Activated naive CD4-positive, alpha-beta T cell treated with anti-CD3 and anti-CD28 coated beads for 36 hours (primary cell): ENCODE measurements around the gene LRP6. TPM values are rescaled to one million over a fixed set of nuclear protein-coding genes. Genes with fewer than 3 reads are reported as not detected.

Experiments used
- CTCF ChIA-PET: fragments of 350-600 bp; sonication (Branson Sonifier 250); formaldehyde crosslinking; loops from one replicate; lab custom pipeline; 2021; ENCODE audit warnings: antibody characterized with exemption; lab: Charles Lee
- DNase-seq: peaks from one replicate; pipeline ENCODE4 v3.0.0-alpha.2; 2020
- H3K27ac Mint-ChIP-seq: one replicate; pipeline ENCODE4 v1.8.0; 2021; ENCODE audit warnings: mild to moderate bottlenecking, mixed read lengths
- H3K27me3 Mint-ChIP-seq: one replicate; pipeline ENCODE4 v1.8.0; 2021; ENCODE audit warnings: low read depth, mixed read lengths
- H3K36me3 Mint-ChIP-seq: one replicate; pipeline ENCODE4 v1.8.0; 2021; ENCODE audit warnings: low read depth, mixed read lengths
- H3K4me1 Mint-ChIP-seq: one replicate; pipeline ENCODE4 v1.8.0; 2021; ENCODE audit warnings: low read depth, mixed read lengths
- H3K4me3 Mint-ChIP-seq: one replicate; pipeline ENCODE4 v1.8.0; 2021; ENCODE audit warnings: mild to moderate bottlenecking, moderate library complexity, mixed read lengths
- H3K9me3 Mint-ChIP-seq: one replicate; pipeline ENCODE4 v1.8.0; 2021; ENCODE audit warnings: mixed read lengths
- intact Hi-C: fragments of 100-400 bp; cut with micrococcal nuclease; formaldehyde crosslinking; loops from one replicate; pipeline ENCODE4 v1.15.1; 2023
- total RNA-seq, 2 experiments: library from RNA; stranded (reverse); gene quantifications; one replicate each; pipeline ENCODE4 v1.2.3, GENCODE V29; 2021

LRP6 gene
- total RNA-seq, 2 experiments from 2014 or later: 3.9 to 4.1 TPM

- no peaks in the 10 kb centered on the region for H3K27me3 Mint-ChIP-seq
- CTCF ChIA-PET: no interaction called here
- intact Hi-C loops: no loop called here
- H3K4me1 Mint-ChIP-seq: peaks cover 13% of the 10 kb centered on the region
- no peak overlapping the region for H3K4me3 Mint-ChIP-seq
- no peak overlapping the region for H3K27ac Mint-ChIP-seq
- no peak for DNase-seq
- H3K9me3 Mint-ChIP-seq: no peaks in the 10 kb centered on the region
- no peaks in the 10 kb centered on the region for H3K36me3 Mint-ChIP-seq
Measured at GRCh38 chr12:12209043-12209442, 57.8 kb downstream of the LRP6 start.

- Mint-ChIP-seq H3K27ac (no peak overlapping the region), H3K4me1 (peaks cover 13% of the 10 kb centered on the region), H3K9me3 (no peaks in the 10 kb centered on the region), H3K27me3 (no peaks in the 10 kb centered on the region), H3K4me3 (no peak overlapping the region), H3K36me3 (peaks cover 2% of the 10 kb centered on the region)
- DNase-seq: no peak
- CTCF ChIA-PET: interaction anchor here (0.6 kb wide), 1 partner anchor 674 kb away, joined by 3 read pairs; no protein-coding TSS in a partner anchor
- intact Hi-C loops: no loop called here
Measured at GRCh38 chr12:12207746-12208145, 59.1 kb downstream of the LRP6 start.

GRCh38 chr12:12206776-12207388, 60.0 kb downstream of the LRP6 start:
- intact Hi-C loops: no loop called here
- H3K4me1 Mint-ChIP-seq: peaks cover 13% of the 10 kb centered on the region
- no peak overlapping the region for H3K27ac Mint-ChIP-seq
- no peak overlapping the region for H3K4me3 Mint-ChIP-seq
- DNase-seq: no peak
- H3K9me3 Mint-ChIP-seq: no peaks in the 10 kb centered on the region
- no peaks in the 10 kb centered on the region for H3K27me3 Mint-ChIP-seq
- CTCF ChIA-PET: no interaction called here
- H3K36me3 Mint-ChIP-seq: peaks cover 2% of the 10 kb centered on the region

- CTCF ChIA-PET: interaction anchor here (0.5 kb wide), 1 partner anchor 501 kb away, joined by 3 read pairs; no protein-coding TSS in a partner anchor
- H3K4me3 Mint-ChIP-seq: no peak overlapping the region
- peaks cover 22% of the 10 kb centered on the region for H3K36me3 Mint-ChIP-seq
- intact Hi-C loops: no loop called here
- H3K27ac Mint-ChIP-seq: no peak overlapping the region
- no peaks in the 10 kb centered on the region for H3K27me3 Mint-ChIP-seq
- H3K9me3 Mint-ChIP-seq: peaks cover 6% of the 10 kb centered on the region
- no peak for DNase-seq
- H3K4me1 Mint-ChIP-seq: no peaks in the 10 kb centered on the region
Measured at GRCh38 chr12:12202747-12203146, 64.1 kb downstream of the LRP6 start.

- H3K9me3 Mint-ChIP-seq: peaks cover 6% of the 10 kb centered on the region
- H3K27ac Mint-ChIP-seq: no peak overlapping the region
- H3K4me1 Mint-ChIP-seq: no peaks in the 10 kb centered on the region
- H3K36me3 Mint-ChIP-seq: peaks cover 22% of the 10 kb centered on the region
- no peak overlapping the region for H3K4me3 Mint-ChIP-seq
- no peak for DNase-seq
- intact Hi-C loops: no loop called here
- CTCF ChIA-PET: no interaction called here
- H3K27me3 Mint-ChIP-seq: no peaks in the 10 kb centered on the region
Measured at GRCh38 chr12:12202105-12202504, 64.7 kb downstream of the LRP6 start.

- peaks cover 6% of the 10 kb centered on the region for H3K9me3 Mint-ChIP-seq
- H3K27me3 Mint-ChIP-seq: no peaks in the 10 kb centered on the region
- peaks cover 22% of the 10 kb centered on the region for H3K36me3 Mint-ChIP-seq
- no peak for DNase-seq
- intact Hi-C loops: no loop called here
- CTCF ChIA-PET: no interaction called here
- no peaks in the 10 kb centered on the region for H3K4me1 Mint-ChIP-seq
- no peak overlapping the region for H3K27ac Mint-ChIP-seq
- H3K4me3 Mint-ChIP-seq: no peak overlapping the region
Measured at GRCh38 chr12:12201274-12201758, 65.5 kb downstream of the LRP6 start.

- H3K27ac Mint-ChIP-seq: no peak overlapping the region
- CTCF ChIA-PET: interaction anchor here (0.6 kb wide), 1 partner anchor 16 kb away, joined by 4 read pairs; no protein-coding TSS in a partner anchor
- intact Hi-C loops: no loop called here
- no peaks in the 10 kb centered on the region for H3K4me1 Mint-ChIP-seq
- DNase-seq: no peak
- H3K4me3 Mint-ChIP-seq: no peak overlapping the region
- H3K9me3 Mint-ChIP-seq: peaks cover 6% of the 10 kb centered on the region
- H3K27me3 Mint-ChIP-seq: no peaks in the 10 kb centered on the region
- H3K36me3 Mint-ChIP-seq: peaks cover 26% of the 10 kb centered on the region
Measured at GRCh38 chr12:12200363-12200762, 66.5 kb downstream of the LRP6 start.

GRCh38 chr12:12198124-12198523, 68.7 kb downstream of the LRP6 start:
- H3K4me1 Mint-ChIP-seq: peaks cover 3% of the 10 kb centered on the region
- no peaks in the 10 kb centered on the region for H3K27me3 Mint-ChIP-seq
- H3K36me3 Mint-ChIP-seq: peaks cover 24% of the 10 kb centered on the region
- no peak for DNase-seq
- CTCF ChIA-PET: no interaction called here
- H3K9me3 Mint-ChIP-seq: peaks cover 6% of the 10 kb centered on the region
- intact Hi-C loops: no loop called here
- no peak overlapping the region for H3K4me3 Mint-ChIP-seq
- H3K27ac Mint-ChIP-seq: no peak overlapping the region

- H3K27me3 Mint-ChIP-seq: no peaks in the 10 kb centered on the region
- H3K4me1 Mint-ChIP-seq: peaks cover 3% of the 10 kb centered on the region
- H3K36me3 Mint-ChIP-seq: peaks cover 24% of the 10 kb centered on the region
- H3K27ac Mint-ChIP-seq: no peak overlapping the region
- no peak for DNase-seq
- H3K9me3 Mint-ChIP-seq: peaks cover 6% of the 10 kb centered on the region
- intact Hi-C loops: no loop called here
- no peak overlapping the region for H3K4me3 Mint-ChIP-seq
- CTCF ChIA-PET: no interaction called here
Measured at GRCh38 chr12:12197128-12197527, 69.7 kb downstream of the LRP6 start.

- Mint-ChIP-seq H3K9me3 (peaks cover 6% of the 10 kb centered on the region), H3K27ac (no peak overlapping the region), H3K36me3 (peaks cover 15% of the 10 kb centered on the region), H3K4me3 (no peak overlapping the region), H3K27me3 (no peaks in the 10 kb centered on the region), H3K4me1 (peaks cover 3% of the 10 kb centered on the region)
- intact Hi-C loops: no loop called here
- CTCF ChIA-PET: no interaction called here
- no peak for DNase-seq
Measured at GRCh38 chr12:12195516-12195915, 71.3 kb downstream of the LRP6 start.

- Mint-ChIP-seq H3K36me3 (peaks cover 11% of the 10 kb centered on the region), H3K4me1 (peaks cover 5% of the 10 kb centered on the region), H3K4me3 (no peak overlapping the region), H3K9me3 (peaks cover 6% of the 10 kb centered on the region), H3K27ac (no peak overlapping the region), H3K27me3 (no peaks in the 10 kb centered on the region)
- CTCF ChIA-PET: no interaction called here
- intact Hi-C loops: no loop called here
- no peak for DNase-seq
Measured at GRCh38 chr12:12195081-12195480, 71.8 kb downstream of the LRP6 start.

GRCh38 chr12:12194206-12194605, 72.6 kb downstream of the LRP6 start:
- Mint-ChIP-seq H3K27ac (no peak overlapping the region), H3K27me3 (no peaks in the 10 kb centered on the region), H3K4me3 (no peak overlapping the region), H3K4me1 (peaks cover 5% of the 10 kb centered on the region), H3K9me3 (peaks cover 6% of the 10 kb centered on the region), H3K36me3 (peaks cover 9% of the 10 kb centered on the region)
- intact Hi-C loops: no loop called here
- no peak for DNase-seq
- CTCF ChIA-PET: no interaction called here

GRCh38 chr12:12191008-12191407, 75.8 kb downstream of the LRP6 start:
- Mint-ChIP-seq H3K27ac (no peak overlapping the region), H3K36me3 (peaks cover 3% of the 10 kb centered on the region), H3K27me3 (no peaks in the 10 kb centered on the region), H3K4me1 (peaks cover 5% of the 10 kb centered on the region), H3K9me3 (no peaks in the 10 kb centered on the region), H3K4me3 (no peak overlapping the region)
- DNase-seq: no peak
- CTCF ChIA-PET: no interaction called here
- intact Hi-C loops: no loop called here
